Measurements from ENCODE around the gene RPL38. TPM values are rescaled to one million over a fixed set of nuclear protein-coding genes. Genes with fewer than 3 reads are reported as not detected.

RPL38 gene
- total and polyA plus RNA-seq, 8 donors, result 395 to 1,054 (median 577) TPM

DNA sequence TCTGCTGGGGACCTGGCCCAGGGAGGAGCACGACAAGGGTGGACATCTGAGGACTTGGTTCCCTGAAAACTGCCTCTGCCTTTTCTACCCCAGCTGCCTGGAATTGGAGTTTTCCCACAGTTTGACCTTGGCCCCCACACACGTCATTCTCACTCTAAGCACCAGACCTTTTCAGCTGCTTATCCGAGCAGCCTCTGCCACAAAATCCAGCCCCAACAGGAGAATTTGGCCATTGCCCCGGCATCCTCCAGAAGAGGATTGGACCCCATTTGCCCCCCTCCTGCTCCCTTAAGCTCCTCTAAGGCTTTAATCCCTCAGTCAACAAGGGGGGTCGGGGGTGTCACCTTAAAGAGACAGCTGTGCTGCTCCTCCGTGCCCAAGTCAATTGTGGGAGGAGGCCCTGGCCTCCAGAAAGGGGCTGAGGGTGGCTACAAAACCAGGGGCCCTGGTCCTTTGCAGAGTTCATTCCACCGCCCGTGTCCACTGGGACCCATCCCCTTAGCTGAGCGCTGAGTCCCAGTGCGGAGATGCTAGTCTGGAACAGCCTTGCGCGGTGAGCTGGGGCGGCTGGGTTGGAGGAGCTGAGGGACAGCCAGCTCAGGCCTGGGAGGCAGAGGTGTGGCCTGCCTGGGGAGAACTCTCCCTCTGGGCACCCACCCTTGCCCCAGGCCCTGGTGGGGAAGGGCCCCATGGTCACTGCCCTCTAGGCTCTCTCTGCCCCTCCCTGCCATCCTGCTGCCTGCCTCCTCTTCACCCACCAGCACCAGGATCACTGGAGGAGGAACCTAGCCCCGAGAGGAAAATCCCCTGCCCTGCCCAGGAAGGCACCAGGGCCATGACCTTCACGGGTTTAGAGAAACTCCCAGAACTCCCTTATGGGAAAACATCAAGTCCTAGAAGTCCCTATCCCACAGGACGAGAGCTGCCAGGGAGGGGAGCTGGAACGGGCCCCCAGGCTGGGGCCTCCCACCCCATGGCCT, 28.7 kb downstream of the RPL38 start:
- intact Hi-C loops (cut with DNase I), result no loop called here
- TF ChIP-seq CTCF (IDR thresholded peaks at IDR 0.05), result no peak
- Histone ChIP-seq H3K27ac (peak overlapping the region; percentile 60 to 78 (median 68)), H3K4me1 (peaks cover 7 to 29% (median 10%) of the 10 kb centered on the region in 3 donors), H3K9me3 (no peaks in the 10 kb centered on the region), H3K36me3 (no peaks in the 10 kb centered on the region), H3K4me3 (no peak overlapping the region), H3K27me3 (no peaks in the 10 kb centered on the region)
- no peak for FAIRE-seq
- peak; percentile 83 to 90 (median 85) for ATAC-seq
- WGBS, 2 donors, result 65% methylated on average over 17 of the region's 17 CpGs
- DNase-seq, result peak in 5 of 6 donors; percentile 65 to 86 (median 79)

- no peak for FAIRE-seq
- peak in 3 of 6 donors; percentile 14 to 40 (median 26) for DNase-seq
- H3K4me3 ChIP-seq, result no peak overlapping the region
- no peaks in the 10 kb centered on the region for H3K27me3 ChIP-seq
- TF ChIP-seq CTCF (IDR thresholded peaks at IDR 0.05), result no peak
- ATAC-seq, result peak in 3 of 4 donors; percentile 9 to 31 (median 26)
- H3K27ac ChIP-seq, result no peak overlapping the region
- H3K36me3 ChIP-seq, result no peaks in the 10 kb centered on the region
- H3K9me3 ChIP-seq, result no peaks in the 10 kb centered on the region
- intact Hi-C loops (cut with DNase I), result no loop called here
- WGBS, 2 donors, result 76 to 79% methylated on average over 8 of the region's 8 CpGs
- H3K4me1 ChIP-seq, result peaks cover 7 to 29% (median 10%) of the 10 kb centered on the region in 3 donors
Observed at GRCh38 chr17:74233937-74234336, 30.5 kb downstream of the RPL38 start.

GRCh38 chr17:74234486-74234885, 31.0 kb downstream of the RPL38 start:
- Histone ChIP-seq H3K27ac (peak overlapping the region in 2 of 4 donors; percentile 39 to 64), H3K36me3 (no peaks in the 10 kb centered on the region), H3K4me3 (no peak overlapping the region), H3K9me3 (no peaks in the 10 kb centered on the region), H3K4me1 (peaks cover 7 to 29% (median 10%) of the 10 kb centered on the region in 3 donors), H3K27me3 (no peaks in the 10 kb centered on the region)
- DNase-seq (no peak), FAIRE-seq (no peak), ATAC-seq (no peak)
- 82 to 93% methylated on average over 1 of the region's 1 CpG for WGBS, 2 donors
- intact Hi-C loops (cut with DNase I), result no loop called here
- TF ChIP-seq CTCF (IDR thresholded peaks at IDR 0.05), result no peak

GRCh38 chr17:74235040-74235581, 31.6 kb downstream of the RPL38 start:
- peak in 1 of 6 donors; percentile 38 for DNase-seq
- intact Hi-C loops (cut with DNase I), result no loop called here
- Histone ChIP-seq H3K36me3 (no peaks in the 10 kb centered on the region), H3K9me3 (no peaks in the 10 kb centered on the region), H3K4me1 (peaks cover 7 to 29% (median 10%) of the 10 kb centered on the region in 3 donors), H3K27me3 (no peaks in the 10 kb centered on the region), H3K4me3 (no peak overlapping the region), H3K27ac (peak overlapping the region in 2 of 4 donors; percentile 39 to 64)
- no peak for TF ChIP-seq CTCF (IDR thresholded peaks at IDR 0.05)
- WGBS, 2 donors, result 64 to 72% methylated on average over 19 of the region's 19 CpGs
- no peak for FAIRE-seq
- ATAC-seq, result peak in 1 of 4 donors; percentile 3

All from pancreas (tissue), 10 donors.